Ovary (tissue), 9 donors: ENCODE data around the gene URB2. TPM values are rescaled to one million over a fixed set of nuclear protein-coding genes. Genes with fewer than 3 reads are reported as not detected.

Experiments used
- DNase-seq, 5 donors: peaks; one replicate each; pipeline ENCODE4 v3.0.0-alpha.2; 2019 to 2020
- H3K27ac ChIP-seq, 2 donors: fragments of 200-600 bp; one replicate each; pipeline versions ENCODE4 v1.5.1 to v1.8.0; 2019 to 2022
- H3K27me3 ChIP-seq: fragments of 200-600 bp; one replicate; pipeline ENCODE4 v1.8.0; 2022
- H3K36me3 ChIP-seq: fragments of 200-600 bp; sonication (generic); one replicate; pipeline ENCODE4 v1.5.1; 2019
- H3K4me1 ChIP-seq: one replicate; pipeline ENCODE4 v1.8.1; 2013; ENCODE audit warnings: mild to moderate bottlenecking, moderate library complexity; ENCODE audit not compliant: insufficient read depth
- H3K4me3 ChIP-seq: fragments of 200-600 bp; sonication (generic); one replicate; pipeline ENCODE4 v1.5.1; 2017
- H3K9me3 ChIP-seq, 2 donors: fragments of 200-600 bp in 1 of 2; sonication (generic) in 1 of 2; one replicate each; pipeline versions ENCODE4 v1.5.1 to v1.8.1; 2013 to 2019; ENCODE audit warnings: mild to moderate bottlenecking in 1 of 2, moderate library complexity in 1 of 2
- EP300 ChIP-seq: sonication (generic); formaldehyde crosslinking; IDR thresholded peaks from one replicate; pipeline ENCODE4 v1.6.1; 2017; ENCODE audit warnings: antibody characterized with exemption
- POLR2A ChIP-seq: fragments of 450-650 bp; IDR thresholded peaks from one replicate; pipeline ENCODE4 v1.6.1; 2017; ENCODE audit warnings: antibody characterized with exemption, mild to moderate bottlenecking, moderate library complexity
- WGBS, 3 donors: extraction: QIAGEN DNeasy Blood & Tissue Kit in 1 of 3; methylation state at CpG; one replicate each; pipeline versions ENCODE4 v1.1.5 to v1.1.7; 2013 to 2017; 5-methylcytosine and 5-hydroxymethylcytosine counted together
- intact Hi-C, 4 donors: fragments of 100-400 bp; cut with DNase I; formaldehyde crosslinking; loops; one replicate each; pipeline versions ENCODE4 v1.11.0 to v1.15.1; 2022 to 2023
- polyA plus RNA-seq, 2 donors: library from polyadenylated mRNA; stranded (reverse); fragments of 200-250 nt in 1 of 2; fragments of 350-450 nt in 1 of 2; fragmentation: Illumina TruSeq in 1 of 2; extraction: RNeasy Lipid Tissue Mini Kit (QIAGEN cat#74804) in 1 of 2; gene quantifications; one replicate each; pipeline ENCODE4 v1.2.3, GENCODE V29; 2013 to 2014
- total RNA-seq, 7 donors: library from RNA; depleted of rRNA in 2 of 7; stranded (reverse); fragments of >200 nt in 2 of 7; fragmentation: NEBNext Ultra II Directional in 3 of 7; extraction: Animal tissue kit (Norgen Biotek cat#: 25700) in 3 of 7; gene quantifications; one replicate each; pipeline versions ENCODE4 v1.1.0 to v1.2.4, GENCODE V29; 2016 to 2023
- TF ChIP-seq, protein P1 (sequence below), 3 donors: fragments of 450-650 bp in 2 of 3; fragments of 200-600 bp in 1 of 3; IDR thresholded peaks; one replicate each; pipeline versions ENCODE4 v1.5.1 to v1.8.0; 2016 to 2022; ENCODE audit warnings: antibody characterized with exemption in 3 of 3, mild to moderate bottlenecking in 1 of 3
- donor health status: DM: no; HTN: no; CAD: no; lungs with moderate emphysema.
- donor health status: DM: no; HTN: no; CAD: no.
- donor health status: Bipolar disorder and iron deficiency.
- donor health status: DM: yes; HTN: yes; CAD: no.
- donor health status: DM: no; HTN: no; CAD: no.
- donor health status: DM: yes; HTN: yes; CAD: no.

URB2 gene
- total and polyA plus RNA-seq, 9 donors: 2.2 to 16.7 (median 8.0) TPM

DNA sequence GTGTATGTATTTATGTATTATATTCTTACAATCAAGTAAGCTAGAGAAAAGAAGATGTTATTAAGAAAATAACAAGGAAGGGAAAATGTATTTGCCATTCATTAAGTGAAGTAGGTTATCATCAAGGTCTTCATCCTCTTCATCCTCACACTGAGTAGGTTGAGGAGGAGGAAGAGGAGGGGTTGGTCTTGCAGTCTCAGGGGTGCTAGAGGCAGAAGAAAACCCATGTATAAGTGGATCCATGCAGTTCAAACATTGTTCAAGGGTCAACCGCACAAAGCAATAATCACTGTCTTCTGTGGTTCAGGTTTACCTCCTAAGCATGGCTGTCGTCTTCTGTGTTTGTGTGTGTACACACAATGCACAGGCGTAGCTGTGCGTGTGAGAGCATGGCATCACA, 16.9 kb downstream of the URB2 start:
- H3K4me1 ChIP-seq: no peaks in the 10 kb centered on the region
- intact Hi-C loops: no loop called here
- H3K27me3 ChIP-seq: no peaks in the 10 kb centered on the region
- H3K27ac ChIP-seq: no peak overlapping the region
- no peak for DNase-seq
- no peak overlapping the region for H3K4me3 ChIP-seq
- H3K36me3 ChIP-seq: no peaks in the 10 kb centered on the region
- WGBS, 3 donors: 95 to 96% (median 96%) methylated on average over 4 of the region's 4 CpGs
- TF ChIP-seq POLR2A (no peak), EP300 (no peak)
- TF ChIP-seq, protein P1, sequence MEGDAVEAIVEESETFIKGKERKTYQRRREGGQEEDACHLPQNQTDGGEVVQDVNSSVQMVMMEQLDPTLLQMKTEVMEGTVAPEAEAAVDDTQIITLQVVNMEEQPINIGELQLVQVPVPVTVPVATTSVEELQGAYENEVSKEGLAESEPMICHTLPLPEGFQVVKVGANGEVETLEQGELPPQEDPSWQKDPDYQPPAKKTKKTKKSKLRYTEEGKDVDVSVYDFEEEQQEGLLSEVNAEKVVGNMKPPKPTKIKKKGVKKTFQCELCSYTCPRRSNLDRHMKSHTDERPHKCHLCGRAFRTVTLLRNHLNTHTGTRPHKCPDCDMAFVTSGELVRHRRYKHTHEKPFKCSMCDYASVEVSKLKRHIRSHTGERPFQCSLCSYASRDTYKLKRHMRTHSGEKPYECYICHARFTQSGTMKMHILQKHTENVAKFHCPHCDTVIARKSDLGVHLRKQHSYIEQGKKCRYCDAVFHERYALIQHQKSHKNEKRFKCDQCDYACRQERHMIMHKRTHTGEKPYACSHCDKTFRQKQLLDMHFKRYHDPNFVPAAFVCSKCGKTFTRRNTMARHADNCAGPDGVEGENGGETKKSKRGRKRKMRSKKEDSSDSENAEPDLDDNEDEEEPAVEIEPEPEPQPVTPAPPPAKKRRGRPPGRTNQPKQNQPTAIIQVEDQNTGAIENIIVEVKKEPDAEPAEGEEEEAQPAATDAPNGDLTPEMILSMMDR (IDR thresholded peaks at IDR 0.05): no peak
- H3K9me3 ChIP-seq: no peaks in the 10 kb centered on the region

GRCh38 chr1:229643996-229644745, 18.1 kb downstream of the URB2 start:
- no peak for TF ChIP-seq EP300
- TF ChIP-seq POLR2A: no peak
- Histone ChIP-seq H3K4me3 (no peak overlapping the region), H3K4me1 (no peaks in the 10 kb centered on the region), H3K27me3 (no peaks in the 10 kb centered on the region), H3K9me3 (no peaks in the 10 kb centered on the region), H3K36me3 (no peaks in the 10 kb centered on the region), H3K27ac (no peak overlapping the region)
- intact Hi-C loops: no loop called here
- WGBS, 3 donors: 86 to 92% (median 87%) methylated on average over 6 of the region's 6 CpGs
- no peak for DNase-seq

GRCh38 chr1:229645324-229645993, 19.4 kb downstream of the URB2 start:
- Histone ChIP-seq H3K4me1 (no peaks in the 10 kb centered on the region), H3K27ac (no peak overlapping the region), H3K36me3 (no peaks in the 10 kb centered on the region), H3K4me3 (no peak overlapping the region), H3K9me3 (no peaks in the 10 kb centered on the region), H3K27me3 (no peaks in the 10 kb centered on the region)
- intact Hi-C loops: no loop called here
- WGBS, 3 donors: 88 to 91% (median 89%) methylated on average over 15 of the region's 15 CpGs
- no peak for DNase-seq
- TF ChIP-seq POLR2A: no peak
- TF ChIP-seq, protein P1 (IDR thresholded peaks at IDR 0.05): no peak
- no peak for TF ChIP-seq EP300

- intact Hi-C loops: no loop called here
- no peaks in the 10 kb centered on the region for H3K36me3 ChIP-seq
- no peak overlapping the region for H3K27ac ChIP-seq
- 95 to 97% (median 97%) methylated on average over 4 of the region's 4 CpGs for WGBS, 3 donors
- no peak for DNase-seq
- no peak for TF ChIP-seq EP300
- no peak for TF ChIP-seq POLR2A
- TF ChIP-seq, protein P1 (IDR thresholded peaks at IDR 0.05): no peak
- H3K4me1 ChIP-seq: no peaks in the 10 kb centered on the region
- H3K4me3 ChIP-seq: no peak overlapping the region
- H3K27me3 ChIP-seq: no peaks in the 10 kb centered on the region
- H3K9me3 ChIP-seq: no peaks in the 10 kb centered on the region
Measured at GRCh38 chr1:229648406-229648805, 22.4 kb downstream of the URB2 start.

DNA sequence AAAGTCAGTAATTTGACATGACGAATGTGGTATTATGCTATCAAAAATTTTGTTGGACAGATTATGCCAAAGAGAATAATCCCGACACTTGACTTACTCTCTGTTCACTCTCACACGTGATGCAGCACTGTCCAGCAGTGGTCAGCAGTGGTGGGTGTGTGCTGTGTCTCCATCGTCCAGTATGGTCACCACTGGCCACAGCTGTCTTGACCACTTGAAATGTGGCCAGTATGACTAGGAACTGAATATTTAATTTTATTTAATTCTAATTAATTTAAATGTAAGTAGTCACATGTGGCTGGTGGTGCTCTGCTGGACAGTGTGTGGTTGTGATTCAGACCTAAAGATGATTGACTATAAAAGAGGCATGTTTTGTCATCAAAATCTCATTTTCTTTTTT, 24.0 kb downstream of the URB2 start:
- 91 to 95% (median 94%) methylated on average over 4 of the region's 4 CpGs for WGBS, 3 donors
- no peaks in the 10 kb centered on the region for H3K36me3 ChIP-seq
- TF ChIP-seq, protein P1 (IDR thresholded peaks at IDR 0.05): no peak
- no peak for TF ChIP-seq EP300
- intact Hi-C loops: no loop called here
- no peak overlapping the region for H3K27ac ChIP-seq
- H3K27me3 ChIP-seq: no peaks in the 10 kb centered on the region
- no peak for DNase-seq
- no peaks in the 10 kb centered on the region for H3K9me3 ChIP-seq
- no peaks in the 10 kb centered on the region for H3K4me1 ChIP-seq
- no peak overlapping the region for H3K4me3 ChIP-seq
